Smooth muscle cell (in vitro differentiated cells): ENCODE results near the gene DUS1L. TPM values are rescaled to one million over a fixed set of nuclear protein-coding genes. Genes with fewer than 3 reads are reported as not detected.

Source experiments
- DNase-seq: peaks from one replicate; lab custom pipeline; 2025; ENCODE audit not compliant: unreplicated experiment; lab: John Stamatoyannopoulos, UW
- H2AFZ ChIP-seq: fragments of 200-600 bp; sonication (generic); 2 replicates; pipeline ENCODE4 v1.6.0; 2016; ENCODE audit warnings: antibody characterized with exemption, low read depth, mild to moderate bottlenecking
- H3F3A ChIP-seq: fragments of 200-600 bp; sonication (generic); 2 replicates; pipeline ENCODE4 v1.6.0; 2017; ENCODE audit warnings: antibody characterized with exemption, low read depth
- H3K27ac ChIP-seq: fragments of 200-600 bp; sonication (generic); 2 replicates; pipeline ENCODE4 v1.5.1; 2016; ENCODE audit warnings: low read depth, mild to moderate bottlenecking
- H3K27me3 ChIP-seq: fragments of 200-600 bp; sonication (generic); 2 replicates; pipeline ENCODE4 v1.6.1; 2016; ENCODE audit warnings: low read depth, mild to moderate bottlenecking
- H3K36me3 ChIP-seq: fragments of 200-600 bp; sonication (generic); 2 replicates; pipeline ENCODE4 v1.5.1; 2016; ENCODE audit warnings: low read depth
- H3K4me1 ChIP-seq: fragments of 200-600 bp; sonication (generic); 2 replicates; pipeline ENCODE4 v1.5.1; 2016; ENCODE audit warnings: low read depth
- H3K4me2 ChIP-seq: fragments of 200-600 bp; sonication (generic); 2 replicates; pipeline ENCODE4 v1.6.0; 2016; ENCODE audit warnings: mild to moderate bottlenecking
- H3K4me3 ChIP-seq: fragments of 200-600 bp; sonication (generic); 2 replicates; pipeline ENCODE4 v1.5.1; 2016; ENCODE audit warnings: mild to moderate bottlenecking
- H3K79me2 ChIP-seq: fragments of 200-600 bp; sonication (generic); 2 replicates; pipeline ENCODE4 v1.6.0; 2016; ENCODE audit warnings: low read depth, mild to moderate bottlenecking
- H3K9ac ChIP-seq: fragments of 200-600 bp; sonication (generic); 2 replicates; pipeline ENCODE4 v1.6.0; 2016; ENCODE audit warnings: low read depth
- H3K9me3 ChIP-seq: fragments of 200-600 bp; sonication (generic); replicated peaks from 2 replicates; pipeline ENCODE4 v1.5.1; 2016; ENCODE audit warnings: low read depth
- H4K20me1 ChIP-seq: fragments of 200-600 bp; sonication (generic); 2 replicates; pipeline ENCODE4 v1.6.0; 2016; ENCODE audit warnings: low read depth
- WGBS: methylation state at CpG from one replicate; pipeline ENCODE4 v1.1.7; 2016; ENCODE audit warnings: low lambda C conversion rate; 5-methylcytosine and 5-hydroxymethylcytosine counted together
- polyA plus RNA-seq: library from polyadenylated mRNA; unstranded; fragments of >200 nt; fragmentation: Nextera tagmentation; extraction: Ambion mirVana; gene quantifications from 2 replicates; pipeline ENCODE4 v1.2.1, GENCODE V29; 2016
- total RNA-seq: library from RNA; depleted of rRNA; stranded (reverse); fragments of >200 nt; gene quantifications from 2 replicates; pipeline ENCODE4 v1.2.3, GENCODE V29; 2014
- TF ChIP-seq, protein P1 (sequence below): fragments of 200-600 bp; sonication (generic); IDR thresholded peaks from 2 replicates; pipeline ENCODE4 v1.5.1; 2017; ENCODE audit warnings: borderline replicate concordance, mild to moderate bottlenecking, antibody characterized with exemption; ENCODE audit not compliant: insufficient read depth, poor library complexity, severe bottlenecking

DUS1L gene
- total and polyA plus RNA-seq, 2 experiments from 2014 or later: 49.4 to 125 TPM

GRCh38 chr17:82056729-82057621, 8.6 kb downstream of the DUS1L start:
- Histone ChIP-seq H3K27me3 (no peaks in the 10 kb centered on the region), H4K20me1 (peaks cover 7% of the 10 kb centered on the region), H3K4me2 (no peak overlapping the region), H3K9me3 (no peaks in the 10 kb centered on the region), H3K4me3 (no peak overlapping the region), H3K79me2 (peaks cover 17% of the 10 kb centered on the region), H3K4me1 (peaks cover 9% of the 10 kb centered on the region), H2AFZ (no peak overlapping the region), H3K36me3 (no peaks in the 10 kb centered on the region), H3K9ac (no peak overlapping the region), H3F3A (no peaks in the 10 kb centered on the region), H3K27ac (no peak overlapping the region)
- TF ChIP-seq, protein P1, sequence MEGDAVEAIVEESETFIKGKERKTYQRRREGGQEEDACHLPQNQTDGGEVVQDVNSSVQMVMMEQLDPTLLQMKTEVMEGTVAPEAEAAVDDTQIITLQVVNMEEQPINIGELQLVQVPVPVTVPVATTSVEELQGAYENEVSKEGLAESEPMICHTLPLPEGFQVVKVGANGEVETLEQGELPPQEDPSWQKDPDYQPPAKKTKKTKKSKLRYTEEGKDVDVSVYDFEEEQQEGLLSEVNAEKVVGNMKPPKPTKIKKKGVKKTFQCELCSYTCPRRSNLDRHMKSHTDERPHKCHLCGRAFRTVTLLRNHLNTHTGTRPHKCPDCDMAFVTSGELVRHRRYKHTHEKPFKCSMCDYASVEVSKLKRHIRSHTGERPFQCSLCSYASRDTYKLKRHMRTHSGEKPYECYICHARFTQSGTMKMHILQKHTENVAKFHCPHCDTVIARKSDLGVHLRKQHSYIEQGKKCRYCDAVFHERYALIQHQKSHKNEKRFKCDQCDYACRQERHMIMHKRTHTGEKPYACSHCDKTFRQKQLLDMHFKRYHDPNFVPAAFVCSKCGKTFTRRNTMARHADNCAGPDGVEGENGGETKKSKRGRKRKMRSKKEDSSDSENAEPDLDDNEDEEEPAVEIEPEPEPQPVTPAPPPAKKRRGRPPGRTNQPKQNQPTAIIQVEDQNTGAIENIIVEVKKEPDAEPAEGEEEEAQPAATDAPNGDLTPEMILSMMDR: no peak
- 97% methylated on average over 27 of the region's 29 CpGs for WGBS
- no peak for DNase-seq

DNA sequence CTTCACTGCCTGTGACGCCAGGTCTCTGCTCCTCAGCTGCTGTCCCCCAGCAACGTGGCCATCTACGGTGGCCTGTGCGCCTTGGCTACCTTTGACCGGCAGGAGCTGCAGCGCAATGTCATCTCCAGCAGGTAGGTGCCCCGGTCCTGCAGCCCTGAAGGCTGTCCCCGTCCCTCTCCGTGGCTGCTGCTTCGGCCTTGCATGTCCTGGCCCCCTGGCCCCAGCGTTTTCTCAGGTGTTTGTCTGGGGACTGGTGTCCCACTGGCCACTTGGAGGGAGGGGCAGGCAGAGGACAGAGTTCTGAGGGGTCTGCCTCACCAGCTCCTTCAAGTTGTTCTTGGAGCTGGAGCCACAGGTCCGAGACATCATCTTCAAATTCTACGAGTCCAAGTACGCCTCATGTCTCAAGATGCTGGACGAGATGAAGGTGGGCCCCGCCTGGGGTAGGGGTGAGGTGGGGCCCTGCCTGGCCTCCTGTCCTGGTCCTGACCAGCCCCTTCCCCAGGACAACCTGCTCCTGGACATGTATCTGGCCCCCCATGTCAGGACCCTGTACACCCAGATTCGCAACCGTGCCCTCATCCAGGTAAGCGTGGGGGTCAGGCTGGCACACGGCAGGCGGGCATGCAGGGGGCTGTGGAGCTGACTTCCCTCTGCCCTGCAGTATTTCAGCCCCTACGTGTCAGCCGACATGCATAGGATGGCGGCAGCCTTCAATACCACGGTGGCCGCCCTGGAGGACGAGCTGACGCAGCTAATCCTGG, 9.5 kb downstream of the DUS1L start:
- peaks cover 7% of the 10 kb centered on the region for H4K20me1 ChIP-seq
- H3K9me3 ChIP-seq: no peaks in the 10 kb centered on the region
- TF ChIP-seq, protein P1: no peak
- no peaks in the 10 kb centered on the region for H3K27me3 ChIP-seq
- no peak for DNase-seq
- H3F3A ChIP-seq: no peaks in the 10 kb centered on the region
- no peak overlapping the region for H3K27ac ChIP-seq
- peaks cover 18% of the 10 kb centered on the region for H3K79me2 ChIP-seq
- H3K4me1 ChIP-seq: peaks cover 9% of the 10 kb centered on the region
- no peaks in the 10 kb centered on the region for H3K36me3 ChIP-seq
- no peak overlapping the region for H3K4me3 ChIP-seq
- no peak overlapping the region for H3K4me2 ChIP-seq
- no peak overlapping the region for H2AFZ ChIP-seq
- no peak overlapping the region for H3K9ac ChIP-seq
- 94% methylated on average over 27 of the region's 28 CpGs for WGBS

GRCh38 chr17:82055023-82055964, 10.3 kb downstream of the DUS1L start:
- TF ChIP-seq, protein P1: no peak
- no peak overlapping the region for H3K9ac ChIP-seq
- DNase-seq: no peak
- H3F3A ChIP-seq: no peaks in the 10 kb centered on the region
- no peaks in the 10 kb centered on the region for H3K36me3 ChIP-seq
- peaks cover 7% of the 10 kb centered on the region for H4K20me1 ChIP-seq
- peaks cover 16% of the 10 kb centered on the region for H3K4me1 ChIP-seq
- no peaks in the 10 kb centered on the region for H3K27me3 ChIP-seq
- no peak overlapping the region for H3K4me3 ChIP-seq
- 94% methylated on average over 22 of the region's 26 CpGs for WGBS
- H3K9me3 ChIP-seq: no peaks in the 10 kb centered on the region
- no peak overlapping the region for H3K4me2 ChIP-seq
- peaks cover 23% of the 10 kb centered on the region for H3K79me2 ChIP-seq
- H2AFZ ChIP-seq: no peak overlapping the region
- H3K27ac ChIP-seq: no peak overlapping the region
